Kidney glomerular epithelial cell (primary cell): ENCODE measurements around the gene CCL23.
"Not testable (repeated sequence)": the region's sequence is repeated elsewhere in the genome, so short reads cannot be mapped to it uniquely, and the experiment has no call there.

Experiments used
- DNase-seq: peaks from one replicate; lab custom pipeline; 2025; lab: John Stamatoyannopoulos, UW

The CCL23 gene

GRCh38 chr17:36017799-36018198 is at the start of gene CCL23:
Gene CCL23, minus strand, starts transcription at chr17:36017972. Its CDS starts 75 bp downstream, at chr17:36017897.
- DNase-seq = no peak

GRCh38 chr17:36066365-36066985 is 48.7 kb upstream of the CCL23 start:
- no peak for DNase-seq

GRCh38 chr17:36063786-36064541 is 46.2 kb upstream of the CCL23 start, which contains the start of gene CCL18:
Gene CCL18, plus strand, starts transcription at chr17:36064272. Its CDS starts 71 bp downstream, at chr17:36064343.
- DNase-seq = no peak

GRCh38 chr17:36060816-36061215 is 43.0 kb upstream of the CCL23 start:
- DNase-seq = no peak

GRCh38 chr17:36059406-36059805 is 41.6 kb upstream of the CCL23 start:
- DNase-seq = no peak

GRCh38 chr17:36057911-36058310 is 40.1 kb upstream of the CCL23 start:
- DNase-seq = no peak

GRCh38 chr17:36055921-36056520 is 38.2 kb upstream of the CCL23 start:
- no peak for DNase-seq

- no peak for DNase-seq
Measured at GRCh38 chr17:36055171-36055570, 37.4 kb upstream of the CCL23 start.

- no peak for DNase-seq
Measured at GRCh38 chr17:36049643-36050042, 31.9 kb upstream of the CCL23 start.

GRCh38 chr17:36048066-36048465 is 30.3 kb upstream of the CCL23 start:
- no peak for DNase-seq

GRCh38 chr17:36036235-36036634 is 18.5 kb upstream of the CCL23 start:
- peak; percentile 19 for DNase-seq

- DNase-seq = no peak
Measured at GRCh38 chr17:36034127-36034526, 16.4 kb upstream of the CCL23 start.

GRCh38 chr17:36030956-36031355 is 13.2 kb upstream of the CCL23 start:
- no peak for DNase-seq

- DNase-seq = no peak
Measured at GRCh38 chr17:36027761-36028160, 10.0 kb upstream of the CCL23 start.

- no peak for DNase-seq
Measured at GRCh38 chr17:36024106-36024869, 6.5 kb upstream of the CCL23 start.

GRCh38 chr17:36019423-36019822 is 1.7 kb upstream of the CCL23 start:
- no peak for DNase-seq

GRCh38 chr17:36016555-36016954 is 1.2 kb downstream of the CCL23 start:
- DNase-seq = no peak

GRCh38 chr17:36015895-36016294 is 1.9 kb downstream of the CCL23 start:
- not testable (repeated sequence) for DNase-seq

- no peak for DNase-seq
Measured at GRCh38 chr17:36014946-36015345, 2.8 kb downstream of the CCL23 start.

GRCh38 chr17:36011201-36011600 is 6.6 kb downstream of the CCL23 start:
- DNase-seq = no peak

- DNase-seq = no peak
Measured at GRCh38 chr17:36008998-36009665, 8.6 kb downstream of the CCL23 start.

- DNase-seq = no peak
Measured at GRCh38 chr17:36004594-36005108, 13.1 kb downstream of the CCL23 start.
